ENCODE results near the gene HIP1. TPM values are rescaled to one million over a fixed set of nuclear protein-coding genes. Genes with fewer than 3 reads are reported as not detected.

HIP1 gene
- total RNA-seq, 1 donor from 2014 or later: 39.2 TPM

DNA sequence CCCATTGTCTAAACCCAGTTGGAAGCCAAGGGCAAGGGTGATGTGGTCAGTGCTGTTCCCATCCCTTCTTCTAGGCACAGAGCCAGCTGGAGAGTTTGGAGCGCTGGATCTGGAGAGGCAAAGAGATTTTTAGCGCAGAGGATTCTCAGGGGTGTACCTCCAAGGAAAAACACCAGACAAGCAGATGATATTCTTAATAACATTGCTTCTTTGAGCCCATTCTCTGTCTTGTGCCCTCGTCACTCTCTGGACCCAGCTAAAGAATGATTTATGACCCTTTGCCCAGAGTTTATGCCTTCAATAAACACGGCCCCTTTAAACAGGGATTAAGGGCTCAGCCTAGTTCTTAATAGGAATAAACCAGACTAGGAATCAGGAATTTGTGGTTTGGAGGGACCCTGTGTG, 4.7 kb upstream of the HIP1 start:
- peak overlapping the region; percentile 48 for H3K4me3 Mint-ChIP-seq
- Histone ChIP-seq H3K27me3 (peaks cover under 1% of the 10 kb centered on the region), H3K4me1 (no peaks in the 10 kb centered on the region), H2AFZ (replicated peaks) (no peak overlapping the region), H3K36me3 (no peaks in the 10 kb centered on the region), H3K27ac (no peak overlapping the region), H3K9me3 (ENCODE audit: low read depth) (no peaks in the 10 kb centered on the region), H3K79me2 (ENCODE audit: low read depth) (no peaks in the 10 kb centered on the region), H4K20me1 (ENCODE audit: low read depth) (no peaks in the 10 kb centered on the region), H3K9ac (no peak overlapping the region), H3F3A (ENCODE audit: low read depth) (peaks cover 21% of the 10 kb centered on the region), H3K4me3 (no peak overlapping the region), H3K4me2 (no peak overlapping the region)
- no peak overlapping the region for H3K27ac Mint-ChIP-seq
- no peaks in the 10 kb centered on the region for H3K9me3 Mint-ChIP-seq
- peaks cover 15% of the 10 kb centered on the region for H3K27me3 Mint-ChIP-seq (ENCODE audit: insufficient read depth, low read depth)
- peaks cover 13% of the 10 kb centered on the region for H3K4me1 Mint-ChIP-seq
- no peaks in the 10 kb centered on the region for H3K36me3 Mint-ChIP-seq
- DNase-seq (ENCODE audit: low spot score): no peak
- TF ChIP-seq EZH2phosphoT487 (IDR thresholded peaks at IDR 0.05): no peak

GRCh38 chr7:75740846-75741497, 2.2 kb upstream of the HIP1 start:
- H3K27ac Mint-ChIP-seq: no peak overlapping the region
- DNase-seq (ENCODE audit: low spot score): peak; percentile 33
- TF ChIP-seq, protein P1, sequence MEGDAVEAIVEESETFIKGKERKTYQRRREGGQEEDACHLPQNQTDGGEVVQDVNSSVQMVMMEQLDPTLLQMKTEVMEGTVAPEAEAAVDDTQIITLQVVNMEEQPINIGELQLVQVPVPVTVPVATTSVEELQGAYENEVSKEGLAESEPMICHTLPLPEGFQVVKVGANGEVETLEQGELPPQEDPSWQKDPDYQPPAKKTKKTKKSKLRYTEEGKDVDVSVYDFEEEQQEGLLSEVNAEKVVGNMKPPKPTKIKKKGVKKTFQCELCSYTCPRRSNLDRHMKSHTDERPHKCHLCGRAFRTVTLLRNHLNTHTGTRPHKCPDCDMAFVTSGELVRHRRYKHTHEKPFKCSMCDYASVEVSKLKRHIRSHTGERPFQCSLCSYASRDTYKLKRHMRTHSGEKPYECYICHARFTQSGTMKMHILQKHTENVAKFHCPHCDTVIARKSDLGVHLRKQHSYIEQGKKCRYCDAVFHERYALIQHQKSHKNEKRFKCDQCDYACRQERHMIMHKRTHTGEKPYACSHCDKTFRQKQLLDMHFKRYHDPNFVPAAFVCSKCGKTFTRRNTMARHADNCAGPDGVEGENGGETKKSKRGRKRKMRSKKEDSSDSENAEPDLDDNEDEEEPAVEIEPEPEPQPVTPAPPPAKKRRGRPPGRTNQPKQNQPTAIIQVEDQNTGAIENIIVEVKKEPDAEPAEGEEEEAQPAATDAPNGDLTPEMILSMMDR (IDR thresholded peaks at IDR 0.05): no peak
- no peak for TF ChIP-seq EZH2phosphoT487 (IDR thresholded peaks at IDR 0.05)
- TF ChIP-seq EZH2 (IDR thresholded peaks at IDR 0.05): no peak
- peaks cover 29% of the 10 kb centered on the region for H3K27me3 Mint-ChIP-seq (ENCODE audit: insufficient read depth, low read depth)
- H3K79me2 ChIP-seq (ENCODE audit: low read depth): no peaks in the 10 kb centered on the region
- no peak overlapping the region for H3K4me3 ChIP-seq
- H3K27me3 ChIP-seq: peaks cover 20% of the 10 kb centered on the region
- no peaks in the 10 kb centered on the region for H3K9me3 Mint-ChIP-seq
- H3K4me1 ChIP-seq: peaks cover 3% of the 10 kb centered on the region
- no peak overlapping the region for H3K9ac ChIP-seq
- H3K36me3 ChIP-seq: no peaks in the 10 kb centered on the region
- peak overlapping the region; percentile 2 for H3K4me3 Mint-ChIP-seq
- H3K9me3 ChIP-seq (ENCODE audit: low read depth): no peaks in the 10 kb centered on the region
- no peaks in the 10 kb centered on the region for H3K36me3 Mint-ChIP-seq
- H3K27ac ChIP-seq: no peak overlapping the region
- peak overlapping the region; percentile 0 for H3K4me2 ChIP-seq
- H2AFZ ChIP-seq (replicated peaks): no peak overlapping the region
- H3K4me1 Mint-ChIP-seq: peaks cover 27% of the 10 kb centered on the region
- peaks cover 7% of the 10 kb centered on the region for H4K20me1 ChIP-seq (ENCODE audit: low read depth)
- peaks cover 30% of the 10 kb centered on the region for H3F3A ChIP-seq (ENCODE audit: low read depth)

- Histone ChIP-seq H3K4me3 (peak overlapping the region; percentile 84), H3K9ac (peak overlapping the region; percentile 1), H3K9me3 (ENCODE audit: low read depth) (no peaks in the 10 kb centered on the region), H3F3A (ENCODE audit: low read depth) (peaks cover 30% of the 10 kb centered on the region), H3K79me2 (ENCODE audit: low read depth) (no peaks in the 10 kb centered on the region), H3K4me1 (peaks cover 3% of the 10 kb centered on the region), H3K27ac (no peak overlapping the region), H4K20me1 (ENCODE audit: low read depth) (peaks cover 9% of the 10 kb centered on the region), H3K27me3 (peaks cover 20% of the 10 kb centered on the region), H3K4me2 (peak overlapping the region; percentile 75), H2AFZ (replicated peaks) (peak overlapping the region; percentile 74), H3K36me3 (no peaks in the 10 kb centered on the region)
- no peak for DNase-seq (ENCODE audit: low spot score)
- Mint-ChIP-seq H3K9me3 (no peaks in the 10 kb centered on the region), H3K27me3 (ENCODE audit: insufficient read depth, low read depth) (peaks cover 29% of the 10 kb centered on the region), H3K4me1 (peaks cover 29% of the 10 kb centered on the region), H3K27ac (peak overlapping the region; percentile 96), H3K36me3 (no peaks in the 10 kb centered on the region), H3K4me3 (peak overlapping the region; percentile 96)
- TF ChIP-seq, protein P1 (IDR thresholded peaks at IDR 0.05): no peak
- TF ChIP-seq EZH2phosphoT487 (IDR thresholded peaks at IDR 0.05): no peak
- no peak for TF ChIP-seq EZH2 (IDR thresholded peaks at IDR 0.05)
Observed at GRCh38 chr7:75739796-75740672, 1.3 kb upstream of the HIP1 start.
